Activated T-cell treated with anti-CD3 and anti-CD28 coated beads for 4 hours (primary cell): ENCODE measurements around the gene RNGTT.
"Not testable (repeated sequence)": the region's sequence is repeated elsewhere in the genome, so short reads cannot be mapped to it uniquely, and the experiment has no call there.

ENCODE experiments used
- DNase-seq: peaks from one replicate; pipeline ENCODE4 v3.0.0-alpha.2; 2020

The RNGTT gene

DNA sequence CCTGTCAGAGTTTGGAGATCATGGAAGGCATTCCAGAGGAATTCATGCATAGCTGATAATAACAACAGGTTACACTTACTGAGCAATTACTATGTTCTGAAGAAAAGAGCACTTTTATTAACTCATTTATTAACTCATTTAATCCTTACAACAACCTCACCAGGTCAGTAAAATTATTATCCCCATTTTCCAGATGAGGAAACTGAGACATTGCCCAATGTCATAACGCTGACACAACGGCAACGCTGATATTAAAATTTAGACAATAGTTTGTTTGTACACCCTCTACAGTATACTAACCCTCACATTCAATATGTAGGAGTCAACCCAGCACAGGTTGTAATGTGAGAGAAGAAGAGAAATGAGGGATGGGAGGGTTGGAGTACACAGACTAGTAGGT, 105.0 kb downstream of the RNGTT start:
- DNase-seq = no peak

DNA sequence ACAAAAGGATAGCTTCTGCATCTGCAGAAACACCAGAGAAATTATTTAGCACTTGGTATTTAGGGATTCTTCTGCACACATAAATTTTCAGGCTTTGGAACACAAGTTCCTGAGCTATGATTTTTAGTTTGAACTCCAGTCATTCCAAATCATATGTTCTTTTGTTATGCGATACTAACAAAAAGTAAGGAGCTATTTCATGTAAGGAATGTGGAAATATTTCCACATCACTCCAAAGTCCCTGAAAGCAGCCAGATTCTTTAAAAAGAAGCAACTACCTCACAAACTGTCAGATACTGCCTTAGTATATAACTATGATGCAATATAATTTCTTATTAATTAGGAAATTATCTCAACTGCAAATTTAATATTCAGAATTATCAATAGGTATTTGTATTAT, 106.9 kb downstream of the RNGTT start:
- DNase-seq = no peak

DNA sequence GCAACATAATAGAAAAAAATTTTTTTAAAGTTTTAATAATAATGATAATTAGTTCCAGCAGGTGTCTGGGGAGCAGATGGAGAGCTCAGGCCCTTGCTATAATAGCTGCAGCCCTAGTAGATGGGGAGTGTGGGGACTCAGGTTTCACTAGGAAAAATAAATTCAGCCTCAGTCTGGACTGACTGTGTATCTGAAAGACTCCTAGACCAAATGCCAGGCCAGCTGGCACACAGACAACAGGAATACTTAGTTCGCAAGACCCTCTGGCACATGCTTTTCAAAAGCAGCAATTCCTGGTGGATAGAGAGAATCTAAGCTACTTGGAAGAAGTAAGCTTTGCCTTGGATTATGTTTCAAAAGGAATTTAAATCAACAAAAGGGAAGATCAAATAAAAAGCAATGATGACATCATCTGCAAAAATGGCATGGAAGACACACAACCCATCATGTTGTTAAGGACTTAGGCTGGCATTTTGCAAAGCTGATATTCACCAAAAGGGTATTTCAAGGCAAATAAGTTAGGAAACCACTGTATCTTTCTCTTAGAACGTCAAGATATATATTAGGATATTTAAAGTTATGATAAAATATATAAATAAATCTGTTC, 107.8 kb downstream of the RNGTT start:
- no peak for DNase-seq

DNA sequence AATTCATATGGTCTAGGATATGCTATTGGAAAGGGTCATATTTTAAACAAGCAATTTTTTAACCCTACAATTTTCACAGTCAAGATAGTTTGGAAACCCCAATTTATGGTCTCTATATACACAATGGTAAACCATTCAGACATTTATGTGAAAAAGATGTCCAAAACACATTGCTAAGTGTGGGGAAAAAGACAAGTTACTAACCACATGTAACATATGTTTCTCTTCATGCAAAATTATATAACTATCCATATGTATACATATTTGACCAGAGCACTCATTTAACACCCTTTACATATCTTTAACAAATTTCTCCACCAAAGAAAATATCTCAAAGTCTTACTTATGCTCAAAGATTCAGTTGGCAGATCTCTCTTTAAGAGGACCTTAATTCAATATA, 110.6 kb downstream of the RNGTT start:
- DNase-seq = no peak

DNA sequence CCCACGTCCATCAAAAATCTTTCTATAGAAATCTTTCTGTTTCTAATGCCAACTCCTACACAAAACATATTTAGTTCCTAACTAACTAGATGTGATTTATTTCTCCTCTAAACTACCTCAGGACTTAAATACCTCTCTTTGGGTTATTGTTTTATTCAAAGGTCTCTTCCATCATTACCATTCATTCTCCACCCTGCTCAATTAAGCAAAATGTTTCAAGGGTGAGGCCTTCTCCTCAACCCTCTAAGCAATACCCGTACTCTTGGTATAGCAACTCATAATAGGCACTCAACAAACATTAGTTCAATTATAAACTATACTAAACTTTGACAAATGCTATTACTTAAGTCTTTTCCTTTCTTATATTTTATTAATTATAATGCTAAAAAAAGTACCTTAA, 111.4 kb downstream of the RNGTT start:
- no peak for DNase-seq

DNA sequence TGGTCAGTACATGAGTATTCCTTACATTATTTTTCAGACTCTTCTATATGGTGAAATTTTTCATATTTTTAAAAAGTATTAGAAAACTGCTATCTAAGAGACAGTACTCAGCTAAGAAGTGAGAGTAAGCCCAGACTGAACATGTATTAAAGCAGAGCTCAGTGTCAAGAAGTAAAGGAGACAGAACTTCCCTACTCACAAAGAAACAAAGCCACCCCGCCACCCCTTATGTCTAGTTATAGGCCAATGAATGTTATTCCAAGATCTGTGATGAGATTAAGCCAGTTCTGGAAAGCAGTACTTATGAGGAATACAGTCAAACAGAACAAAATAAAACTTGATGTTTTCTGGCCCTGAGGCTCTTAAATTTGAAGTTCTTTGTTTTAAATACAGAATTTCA, 114.5 kb downstream of the RNGTT start:
- no peak for DNase-seq

DNA sequence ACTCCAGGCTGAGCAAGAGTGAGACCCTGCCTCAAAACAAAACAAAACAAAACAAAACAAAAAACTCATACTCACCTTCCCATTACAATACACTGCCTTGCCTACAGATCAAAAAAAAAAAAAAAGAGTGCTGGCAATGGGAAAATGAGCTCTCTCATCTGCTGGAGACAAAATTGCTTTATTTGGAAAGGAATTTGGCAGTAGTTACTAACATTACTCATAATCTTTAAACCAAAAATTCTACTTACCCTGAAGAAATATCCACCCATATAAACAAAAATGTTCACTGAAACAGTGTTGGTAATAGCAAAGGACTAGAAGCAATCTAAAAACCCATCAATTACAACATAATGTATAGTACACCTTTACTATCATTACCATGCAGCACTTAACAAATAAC, 120.4 kb downstream of the RNGTT start:
- DNase-seq = no peak

DNA sequence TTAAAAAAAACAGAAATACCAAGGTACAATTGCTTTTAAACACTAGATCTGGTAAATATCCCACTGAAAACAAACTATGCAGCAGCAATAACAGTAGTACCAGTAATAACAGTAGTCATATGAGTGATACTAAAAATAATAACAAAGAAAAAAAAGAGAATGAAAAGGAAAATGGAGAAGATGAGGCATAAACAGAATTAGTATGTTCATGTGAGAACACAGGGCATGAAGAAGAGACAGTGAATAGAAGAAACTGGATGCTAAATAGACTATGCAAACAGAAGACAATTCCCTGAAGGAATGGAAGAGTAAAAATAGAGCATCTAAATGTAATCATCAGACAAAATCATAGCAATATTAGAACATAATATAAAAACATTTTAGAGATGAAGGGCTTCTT, 121.1 kb downstream of the RNGTT start:
- no peak for DNase-seq

DNA sequence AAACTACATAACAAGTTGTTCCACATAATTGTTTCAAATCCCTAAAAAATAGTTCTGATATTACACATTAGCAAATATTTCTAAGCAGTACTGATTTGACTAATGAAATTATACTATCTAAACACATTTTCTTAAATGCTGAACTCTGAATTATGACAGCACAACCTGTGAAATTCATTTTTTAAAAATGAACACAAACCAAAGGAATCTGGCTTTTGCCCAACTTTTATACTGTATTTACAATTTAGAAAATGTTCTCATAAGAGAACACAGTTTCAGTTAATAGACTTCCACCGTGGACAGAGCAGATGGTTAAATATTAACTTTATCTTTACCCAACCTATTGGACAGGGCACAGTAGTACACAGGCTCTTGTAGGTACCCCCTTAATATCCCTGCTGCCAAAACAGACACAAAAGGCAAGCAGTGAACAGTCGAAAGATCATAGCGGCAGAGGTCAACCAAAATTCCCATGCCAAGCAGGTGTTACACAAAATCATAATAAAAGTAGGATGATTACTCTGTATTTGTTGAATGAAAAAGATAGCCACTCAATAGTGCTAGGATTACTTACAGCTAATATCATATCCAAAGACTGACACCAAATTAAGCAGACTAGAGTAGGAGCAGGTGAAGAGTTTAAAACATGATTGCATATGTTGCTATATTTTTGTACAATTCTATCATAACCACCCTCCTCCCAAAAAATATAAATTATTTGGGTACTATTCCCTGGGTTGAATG, 122.5 kb downstream of the RNGTT start:
- DNase-seq = no peak

DNA sequence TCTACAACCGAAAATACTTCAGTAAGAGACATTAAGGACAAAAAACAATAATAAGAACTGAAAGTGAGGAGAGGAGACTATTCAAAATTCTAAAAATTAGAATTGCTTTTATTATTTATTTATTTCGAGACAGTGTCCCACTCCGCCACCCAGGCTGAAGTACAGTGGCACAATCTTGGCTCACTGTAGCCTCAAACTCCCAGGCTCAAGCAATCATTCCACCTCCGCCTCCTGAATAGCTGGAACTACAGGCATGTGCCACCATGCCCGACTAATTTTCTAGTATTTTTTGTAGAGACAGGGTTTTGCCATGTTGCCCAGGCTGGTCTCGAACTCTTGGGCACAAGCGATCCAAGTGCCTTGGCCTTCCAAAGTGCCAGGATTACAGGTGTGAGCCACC, 123.1 kb downstream of the RNGTT start:
- DNase-seq = no peak

DNA sequence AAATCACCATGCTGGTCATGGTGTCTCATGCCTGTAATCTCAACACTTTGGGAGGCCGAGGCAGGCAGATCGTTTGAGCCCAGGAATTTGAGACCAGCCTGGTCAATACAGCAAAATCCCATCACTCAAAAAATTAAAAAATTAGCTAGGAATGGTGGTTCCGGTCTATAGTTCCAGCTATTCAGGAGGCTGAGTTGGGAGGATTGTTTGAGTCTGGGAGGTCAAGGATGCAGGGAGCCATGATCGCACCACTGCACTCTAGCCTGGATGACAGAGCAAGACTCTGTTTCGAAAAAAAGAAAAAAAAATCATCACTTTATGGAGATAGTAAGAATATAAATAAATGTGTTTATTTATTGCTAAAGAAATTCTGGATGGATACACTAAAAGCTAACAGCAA, 124.1 kb downstream of the RNGTT start:
- no peak for DNase-seq

DNA sequence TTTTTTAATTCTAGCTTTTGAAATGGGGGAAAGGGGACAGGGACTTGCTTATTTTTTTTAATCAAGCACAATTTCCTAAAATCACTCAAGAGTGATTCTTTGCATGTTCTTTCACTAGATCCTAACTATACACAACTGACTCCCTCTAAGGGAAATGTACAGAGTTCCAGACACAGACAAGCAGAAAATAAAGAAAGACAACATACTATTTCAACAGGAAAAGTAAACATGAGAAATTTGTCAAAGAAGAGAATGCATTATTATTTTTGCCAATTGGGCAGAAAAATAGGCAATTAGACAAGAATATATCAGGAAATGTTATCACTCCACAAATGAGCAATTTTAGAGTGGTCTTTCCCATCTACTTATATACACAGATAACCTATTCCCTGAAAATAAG, 128.2 kb downstream of the RNGTT start:
- no peak for DNase-seq

DNA sequence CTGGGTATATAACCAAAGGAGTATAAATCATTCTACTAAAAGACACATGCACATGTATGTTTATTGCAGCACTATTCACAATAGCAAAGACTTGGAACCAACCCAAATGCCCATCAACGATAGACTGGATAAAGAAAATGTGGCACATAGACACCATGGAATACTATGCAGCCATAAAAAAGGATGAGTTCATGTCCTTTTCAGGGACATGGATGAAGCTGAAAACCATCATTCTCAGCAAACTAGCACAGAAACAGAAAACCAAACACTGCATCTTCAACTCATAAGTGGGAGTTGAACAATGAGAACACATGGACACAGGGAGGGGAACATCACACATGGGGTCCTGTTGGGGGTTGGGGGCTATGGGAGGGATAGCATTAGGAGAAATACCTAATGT, 130.3 kb downstream of the RNGTT start:
- DNase-seq = not testable (repeated sequence)

DNA sequence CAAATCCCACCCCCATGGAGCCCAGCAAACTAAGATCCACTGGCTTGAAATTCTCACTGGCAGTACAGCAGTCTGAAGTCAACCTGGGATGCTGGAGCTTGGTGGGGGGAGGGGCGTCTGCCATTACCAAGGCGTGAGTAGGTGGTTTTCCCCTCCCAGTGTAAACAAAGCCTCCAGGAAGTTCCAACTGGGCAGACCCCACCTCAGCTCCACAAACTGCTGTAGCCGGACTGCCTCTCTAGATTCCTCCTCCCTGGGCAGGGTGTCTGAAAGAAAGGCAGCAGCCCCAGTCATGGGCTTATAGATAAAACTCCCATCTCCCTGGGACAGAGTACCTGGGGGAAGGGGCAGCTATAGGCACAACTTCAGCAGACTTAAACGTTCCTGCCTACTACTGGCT, 135.8 kb downstream of the RNGTT start:
- DNase-seq = not testable (repeated sequence)

DNA sequence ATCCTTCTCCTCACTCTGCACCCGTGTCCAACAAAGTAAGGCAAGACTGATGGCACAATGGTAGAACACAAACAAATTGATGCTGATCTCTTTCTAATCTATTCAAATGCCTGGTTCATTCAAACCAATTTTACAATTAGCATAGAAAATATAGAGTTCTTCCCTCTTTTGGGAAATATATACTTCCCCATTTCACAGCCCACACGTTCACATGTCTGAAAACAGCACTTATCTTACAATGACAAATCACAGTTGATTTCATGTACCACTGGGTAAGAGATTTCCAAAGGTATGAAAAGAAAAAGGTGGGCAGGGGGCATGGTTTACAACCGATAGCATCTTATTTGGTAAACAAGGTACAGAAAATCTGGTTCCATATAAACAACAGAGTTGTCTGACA, 137.6 kb downstream of the RNGTT start:
- DNase-seq = no peak

DNA sequence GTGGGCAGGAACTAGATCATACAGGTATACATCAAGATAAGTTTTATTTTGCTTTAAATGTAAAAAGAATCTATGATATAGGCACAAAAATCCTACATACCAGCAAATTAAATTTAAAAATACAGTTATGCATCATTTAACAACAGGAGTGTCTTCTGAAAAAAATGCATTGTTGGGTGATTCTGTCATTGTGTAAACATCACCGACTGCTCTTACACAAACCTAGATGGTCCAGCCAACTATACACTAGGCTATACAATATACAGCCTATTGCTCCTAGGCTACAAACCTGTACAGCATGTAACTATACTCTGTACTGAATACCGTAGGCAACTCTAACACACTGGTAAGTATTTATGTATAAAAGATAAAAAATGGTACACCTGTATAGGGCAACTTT, 139.4 kb downstream of the RNGTT start:
- DNase-seq = no peak

DNA sequence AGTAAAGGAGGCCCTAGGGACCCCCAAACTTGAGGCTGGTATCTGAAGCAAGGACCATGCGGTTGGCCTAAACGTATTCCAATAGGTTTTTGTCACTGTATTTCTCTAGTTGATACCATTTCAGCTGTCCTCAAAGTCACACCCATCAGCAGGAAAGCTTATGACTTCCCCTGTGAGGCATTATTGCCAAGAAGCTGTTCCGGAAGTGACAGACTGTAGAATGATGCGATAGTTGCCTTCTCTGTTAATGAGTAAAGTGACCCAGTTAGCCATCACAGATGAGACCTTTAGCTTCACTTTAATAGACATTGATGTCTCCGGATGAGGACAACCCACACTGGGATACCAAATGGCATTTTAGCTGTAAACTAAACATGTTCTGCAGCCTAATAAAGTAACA, 147.9 kb downstream of the RNGTT start:
- no peak for DNase-seq

DNA sequence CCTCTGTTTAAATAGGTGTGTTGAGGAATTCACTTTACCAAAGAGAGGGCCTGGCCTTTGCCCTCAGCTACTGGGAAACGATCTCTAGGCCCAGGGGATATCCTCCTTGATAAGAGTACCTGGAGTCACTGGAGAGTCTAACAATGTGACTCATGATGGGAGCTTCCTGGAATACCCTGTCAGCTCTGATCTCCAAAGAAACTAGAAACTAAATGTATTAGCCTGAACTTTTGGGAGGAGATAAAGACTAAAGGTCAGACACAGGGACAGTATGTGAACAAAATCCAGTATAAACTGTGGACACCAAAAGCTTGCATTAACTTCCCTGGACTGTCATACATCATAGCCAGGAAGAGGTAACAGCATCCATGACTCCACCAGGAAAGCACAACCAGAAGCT, 148.5 kb downstream of the RNGTT start:
- no peak for DNase-seq

DNA sequence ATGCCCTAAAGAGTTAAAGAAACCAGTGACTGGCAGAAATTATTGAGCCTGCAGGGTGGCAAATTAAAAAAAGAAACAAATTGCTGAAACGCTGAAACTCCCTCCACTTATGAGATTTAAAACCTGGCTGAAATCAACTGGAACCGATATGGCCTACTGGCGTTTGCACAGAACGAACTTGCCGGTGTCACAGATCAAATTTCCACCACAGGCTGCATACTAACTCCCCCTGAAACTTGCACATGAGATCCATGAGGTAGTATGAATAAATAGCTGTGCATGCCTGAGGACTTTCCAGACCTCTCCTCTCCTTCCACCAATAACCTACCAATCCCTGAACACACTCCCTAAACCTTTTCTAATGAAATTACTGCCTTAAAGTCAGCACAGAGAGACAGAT, 150.4 kb downstream of the RNGTT start:
- DNase-seq = no peak

DNA sequence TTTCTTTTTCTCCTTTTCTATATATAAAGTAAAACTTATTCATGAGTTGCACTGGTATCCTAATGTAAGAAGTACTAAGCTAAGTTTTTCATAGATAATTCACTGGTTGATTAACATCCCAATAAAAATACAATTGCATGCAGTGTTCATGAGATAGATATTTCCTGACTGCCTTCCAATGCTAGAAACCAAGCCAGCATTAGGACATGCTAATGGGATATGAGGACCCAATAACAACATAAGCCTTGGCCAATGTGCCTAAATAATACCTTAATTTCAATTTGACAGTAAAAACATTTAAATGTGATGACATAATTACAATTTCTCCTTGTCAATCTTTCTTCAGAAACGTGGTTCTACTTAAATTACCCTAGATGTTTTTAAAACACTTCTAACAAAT, 152.7 kb downstream of the RNGTT start:
- DNase-seq = no peak

DNA sequence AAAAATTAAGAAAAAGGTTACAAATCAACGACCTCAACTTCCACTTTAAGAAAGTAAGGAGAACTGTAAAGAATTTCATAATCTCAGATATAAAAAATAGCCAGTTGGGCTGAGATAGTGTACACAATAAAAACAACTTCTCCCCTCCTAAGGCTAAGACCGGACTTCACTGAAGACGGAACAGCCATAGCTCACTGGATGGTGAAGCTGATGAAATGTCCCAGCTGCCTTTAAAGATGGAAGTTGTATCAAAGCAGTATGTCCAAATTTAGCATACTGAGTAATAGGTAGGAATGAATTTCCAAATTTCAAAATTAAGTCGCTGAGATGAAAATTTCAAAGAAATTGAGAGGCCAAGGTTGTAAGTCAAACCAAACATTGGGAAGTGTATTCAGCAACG, 153.3 kb downstream of the RNGTT start:
- no peak for DNase-seq

DNA sequence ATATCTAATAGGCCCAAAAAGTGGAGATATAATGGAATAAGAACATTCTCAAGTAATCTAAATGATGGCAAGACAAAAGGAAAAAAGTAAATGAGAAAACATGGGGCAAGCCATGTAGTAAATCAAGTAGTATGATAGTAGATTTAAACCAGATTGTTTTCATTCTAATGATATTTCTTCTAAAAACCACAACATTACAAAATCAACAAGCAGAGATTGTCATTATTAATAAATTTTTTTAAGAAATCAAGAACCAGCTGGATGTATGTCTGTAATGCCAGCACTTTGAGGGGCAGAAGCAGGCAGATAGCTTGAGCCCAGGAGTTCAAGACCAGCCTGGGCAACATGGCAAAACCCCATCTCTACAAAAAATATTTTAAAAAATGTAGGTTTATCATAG, 155.0 kb downstream of the RNGTT start:
- no peak for DNase-seq

DNA sequence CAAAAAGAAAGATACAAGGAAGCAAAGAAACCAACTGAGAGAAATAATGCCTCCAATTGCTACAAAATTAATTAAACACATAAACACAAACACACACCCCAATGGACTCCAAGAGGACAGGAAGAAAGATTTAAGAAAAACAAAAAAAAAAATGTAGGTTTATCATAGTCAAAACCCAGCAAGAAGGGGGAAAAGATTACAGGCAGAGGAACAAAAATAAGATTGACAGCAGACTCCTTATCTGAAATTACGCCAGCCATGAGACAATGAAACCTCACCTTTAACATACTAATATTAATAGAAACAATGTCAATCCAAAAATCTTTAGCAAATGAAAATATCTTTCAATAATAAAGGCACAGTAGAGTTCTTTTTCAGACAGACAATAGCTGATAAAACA, 155.8 kb downstream of the RNGTT start:
- no peak for DNase-seq

DNA sequence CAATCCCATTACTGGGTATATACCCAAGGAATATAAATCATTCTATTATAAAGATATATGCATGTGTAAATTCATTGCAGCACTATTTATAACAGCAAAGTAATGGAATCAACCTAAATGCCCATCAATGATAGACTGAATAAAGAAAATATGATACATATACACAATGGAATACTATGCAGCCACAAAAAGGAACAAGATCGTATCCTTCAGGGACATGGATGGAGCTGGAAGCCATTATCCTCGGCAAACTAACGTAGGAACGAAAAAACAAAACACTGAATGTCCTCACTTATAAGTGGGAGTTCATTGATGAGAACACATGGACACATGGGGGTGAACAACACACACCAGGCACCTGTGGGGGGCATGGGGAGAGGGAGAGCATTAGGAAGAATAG, 156.7 kb downstream of the RNGTT start:
- DNase-seq = no peak

DNA sequence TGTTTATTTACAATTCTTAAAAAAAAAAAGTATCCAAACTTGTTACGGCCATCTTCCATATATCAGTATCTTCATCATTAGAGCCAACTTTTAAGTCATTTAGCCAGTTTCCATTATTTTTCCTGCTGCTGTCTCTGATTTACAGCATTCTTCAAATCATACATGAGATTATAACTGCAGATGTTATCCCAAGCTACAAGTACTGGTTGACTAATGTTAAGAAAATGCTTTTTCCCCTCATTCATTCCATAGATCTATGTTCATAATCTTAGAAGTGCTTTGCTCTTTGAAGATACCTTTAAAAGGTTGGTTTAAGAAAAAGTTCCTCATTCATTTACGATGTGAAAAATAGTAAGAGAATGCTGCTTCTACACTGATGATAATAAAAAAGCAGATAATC, 158.7 kb downstream of the RNGTT start:
- no peak for DNase-seq
